Vagina (tissue), 2 donors: ENCODE results near the gene SLU7. TPM values are rescaled to one million over a fixed set of nuclear protein-coding genes. Genes with fewer than 3 reads are reported as not detected.

Experiments used
- DNase-seq, 2 donors: peaks; one replicate each; pipeline ENCODE4 v3.0.0-alpha.2; 2017; ENCODE audit errors: extremely low spot score in 2 of 2
- H3K27ac ChIP-seq: fragments of 200-600 bp; sonication (generic); one replicate; pipeline ENCODE4 v1.5.1; 2019
- H3K27me3 ChIP-seq: fragments of 200-600 bp; sonication (generic); one replicate; pipeline ENCODE4 v1.5.1; 2019
- H3K36me3 ChIP-seq, 2 donors: fragments of 200-600 bp; sonication (generic); one replicate each; pipeline ENCODE4 v1.5.1; 2017 to 2019
- H3K4me1 ChIP-seq: fragments of 200-600 bp; sonication (generic); one replicate; pipeline ENCODE4 v1.5.1; 2019
- H3K4me3 ChIP-seq, 2 donors: fragments of 200-600 bp; sonication (generic); 1 replicate in 1 of 2; 2 replicates in 1 of 2; pipeline ENCODE4 v1.5.1; 2016 to 2019
- H3K9me3 ChIP-seq: fragments of 200-600 bp; sonication (generic); one replicate; pipeline ENCODE4 v1.5.1; 2019
- CTCF ChIP-seq, 3 experiments: fragments of 450-650 bp in 2 of 3; fragments of 200-600 bp in 1 of 3; sonication (generic) in 1 of 3; IDR thresholded peaks; one replicate each; pipeline ENCODE4 v1.5.1; 2017 to 2019; ENCODE audit warnings: antibody characterized with exemption in 3 of 3, mild to moderate bottlenecking in 2 of 3, moderate library complexity in 2 of 3
- POLR2A ChIP-seq, 2 donors: fragments of 450-650 bp; IDR thresholded peaks; one replicate each; pipeline ENCODE4 v1.6.1; 2017; ENCODE audit warnings: antibody characterized with exemption in 2 of 2, mild to moderate bottlenecking in 2 of 2, moderate library complexity in 2 of 2
- POLR2AphosphoS5 ChIP-seq, 2 donors: sonication (generic); formaldehyde crosslinking; IDR thresholded peaks; one replicate each; pipeline ENCODE4 v1.9.0; 2017; ENCODE audit warnings: antibody characterized with exemption in 2 of 2, mild to moderate bottlenecking in 2 of 2, low read depth in 1 of 2; ENCODE audit not compliant: insufficient read depth in 1 of 2
- intact Hi-C: fragments of 100-400 bp; cut with DNase I; formaldehyde crosslinking; loops from one replicate; pipeline ENCODE4 v1.15.1; 2023
- total RNA-seq: library from RNA; depleted of rRNA; stranded (reverse); fragments of >200 nt; gene quantifications from one replicate; pipeline ENCODE4 v1.2.3, GENCODE V29; 2016

Gene SLU7
- total RNA-seq, 1 donor from 2014 or later: 24.3 TPM

- no peak overlapping the region for H3K4me3 ChIP-seq
- H3K4me1 ChIP-seq: no peaks in the 10 kb centered on the region
- no peak for DNase-seq
- no peak overlapping the region for H3K27ac ChIP-seq
- H3K27me3 ChIP-seq: no peaks in the 10 kb centered on the region
- no peaks in the 10 kb centered on the region for H3K36me3 ChIP-seq
- TF ChIP-seq POLR2AphosphoS5 (IDR thresholded peaks at IDR 0.05; ENCODE audit: insufficient read depth in 1 of 2, low read depth in 1 of 2) (no peak), CTCF (IDR thresholded peaks at IDR 0.05) (no peak), POLR2A (IDR thresholded peaks at IDR 0.05) (no peak)
- H3K9me3 ChIP-seq: no peaks in the 10 kb centered on the region
- intact Hi-C loops: no loop called here
Measured at GRCh38 chr5:160455600-160455999, 36.7 kb upstream of the SLU7 start.

- no peaks in the 10 kb centered on the region for H3K27me3 ChIP-seq
- intact Hi-C loops: no loop called here
- H3K27ac ChIP-seq: no peak overlapping the region
- TF ChIP-seq POLR2AphosphoS5 (IDR thresholded peaks at IDR 0.05; ENCODE audit: insufficient read depth in 1 of 2, low read depth in 1 of 2): no peak
- no peak for TF ChIP-seq CTCF (IDR thresholded peaks at IDR 0.05)
- no peak for TF ChIP-seq POLR2A (IDR thresholded peaks at IDR 0.05)
- H3K9me3 ChIP-seq: no peaks in the 10 kb centered on the region
- no peak overlapping the region for H3K4me3 ChIP-seq
- DNase-seq: no peak
- no peaks in the 10 kb centered on the region for H3K4me1 ChIP-seq
- H3K36me3 ChIP-seq: no peaks in the 10 kb centered on the region
Measured at GRCh38 chr5:160453751-160454150, 34.9 kb upstream of the SLU7 start.

- H3K27ac ChIP-seq: no peak overlapping the region
- no peaks in the 10 kb centered on the region for H3K4me1 ChIP-seq
- H3K4me3 ChIP-seq: no peak overlapping the region
- H3K36me3 ChIP-seq: no peaks in the 10 kb centered on the region
- TF ChIP-seq POLR2AphosphoS5 (IDR thresholded peaks at IDR 0.05; ENCODE audit: insufficient read depth in 1 of 2, low read depth in 1 of 2) (no peak), POLR2A (IDR thresholded peaks at IDR 0.05) (no peak), CTCF (IDR thresholded peaks at IDR 0.05) (no peak)
- intact Hi-C loops: no loop called here
- no peaks in the 10 kb centered on the region for H3K9me3 ChIP-seq
- no peaks in the 10 kb centered on the region for H3K27me3 ChIP-seq
- DNase-seq: no peak
Measured at GRCh38 chr5:160452795-160453194, 33.9 kb upstream of the SLU7 start.

- TF ChIP-seq POLR2A (IDR thresholded peaks at IDR 0.05): no peak
- TF ChIP-seq POLR2AphosphoS5 (IDR thresholded peaks at IDR 0.05; ENCODE audit: insufficient read depth in 1 of 2, low read depth in 1 of 2): no peak
- TF ChIP-seq CTCF (IDR thresholded peaks at IDR 0.05): no peak
- H3K27ac ChIP-seq: no peak overlapping the region
- no peaks in the 10 kb centered on the region for H3K36me3 ChIP-seq
- DNase-seq: no peak
- no peaks in the 10 kb centered on the region for H3K27me3 ChIP-seq
- intact Hi-C loops: no loop called here
- no peaks in the 10 kb centered on the region for H3K9me3 ChIP-seq
- H3K4me3 ChIP-seq: no peak overlapping the region
- H3K4me1 ChIP-seq: no peaks in the 10 kb centered on the region
Measured at GRCh38 chr5:160452036-160452435, 33.2 kb upstream of the SLU7 start.

GRCh38 chr5:160451281-160451680 lies 32.4 kb upstream of the SLU7 start:
- no peaks in the 10 kb centered on the region for H3K4me1 ChIP-seq
- H3K9me3 ChIP-seq: no peaks in the 10 kb centered on the region
- intact Hi-C loops: no loop called here
- no peak for DNase-seq
- H3K36me3 ChIP-seq: no peaks in the 10 kb centered on the region
- no peak overlapping the region for H3K4me3 ChIP-seq
- TF ChIP-seq CTCF (IDR thresholded peaks at IDR 0.05) (no peak), POLR2AphosphoS5 (IDR thresholded peaks at IDR 0.05; ENCODE audit: insufficient read depth in 1 of 2, low read depth in 1 of 2) (no peak), POLR2A (IDR thresholded peaks at IDR 0.05) (no peak)
- no peaks in the 10 kb centered on the region for H3K27me3 ChIP-seq
- H3K27ac ChIP-seq: no peak overlapping the region
